ENCODE data around the gene TMEM74B. TPM values are rescaled to one million over a fixed set of nuclear protein-coding genes. Genes with fewer than 3 reads are reported as not detected.
"Not testable (repeated sequence)": the region's sequence is repeated elsewhere in the genome, so short reads cannot be mapped to it uniquely, and the experiment has no call there.

The TMEM74B gene
- total RNA-seq, 1 experiment from 2014 or later, result 8.4 TPM

- Mint-ChIP-seq H3K27me3 (ENCODE audit: low read depth) (peaks cover 83% of the 10 kb centered on the region), H3K36me3 (no peaks in the 10 kb centered on the region), H3K9me3 (peaks cover 24% of the 10 kb centered on the region), H3K4me1 (peaks cover 12% of the 10 kb centered on the region), H3K27ac (no peak overlapping the region), H3K4me3 (peak overlapping the region; percentile 8)
- no peak for ATAC-seq
- TF ChIP-seq ZNF281 (CRISPR knock-in tag; IDR thresholded peaks at IDR 0.05) (no peak), TCF7 (CRISPR knock-in tag; IDR thresholded peaks at IDR 0.05; ENCODE audit: low read depth) (no peak), GTF2I (CRISPR knock-in tag; conservative IDR thresholded peaks at IDR 0.05) (no peak), FOXJ3 (CRISPR knock-in tag; IDR thresholded peaks at IDR 0.05; ENCODE audit: borderline replicate concordance) (no peak), ESRRA (CRISPR knock-in tag; IDR thresholded peaks at IDR 0.05; ENCODE audit: borderline replicate concordance) (no peak), CTCF (IDR thresholded peaks at IDR 0.05) (no peak), ATF1 (CRISPR knock-in tag; IDR thresholded peaks at IDR 0.05) (no peak), FOXP4 (CRISPR knock-in tag; IDR thresholded peaks at IDR 0.05) (no peak), TEAD1 (CRISPR knock-in tag; IDR thresholded peaks at IDR 0.05) (no peak), CBFB (CRISPR knock-in tag; IDR thresholded peaks at IDR 0.05; ENCODE audit: low read depth) (no peak), SP1 (CRISPR knock-in tag; conservative IDR thresholded peaks at IDR 0.05) (no peak), RORB (CRISPR knock-in tag; IDR thresholded peaks at IDR 0.05) (no peak), ARID4B (CRISPR knock-in tag; IDR thresholded peaks at IDR 0.05; ENCODE audit: borderline replicate concordance) (no peak), GRHL2 (CRISPR knock-in tag; IDR thresholded peaks at IDR 0.05; ENCODE audit: insufficient replicate concordance, severe bottlenecking) (no peak), NFYB (CRISPR knock-in tag; conservative IDR thresholded peaks at IDR 0.05; ENCODE audit: low read depth) (no peak), ZSCAN18 (CRISPR knock-in tag; IDR thresholded peaks at IDR 0.05) (no peak), GABPB1 (CRISPR knock-in tag; IDR thresholded peaks at IDR 0.05) (no peak)
- ChIA-PET CTCF (no interaction called here), POLR2A (no interaction called here)
- DNase-seq (ENCODE audit: low spot score), result no peak
Measured at GRCh38 chr20:1224205-1224890, 39.6 kb upstream of the TMEM74B start.

- DNase-seq (ENCODE audit: low spot score); H3K27ac Mint-ChIP-seq; POLR2A ChIA-PET; CTCF ChIA-PET; H3K36me3 Mint-ChIP-seq; ATAC-seq; H3K4me3 Mint-ChIP-seq: not testable (repeated sequence)
- H3K9me3 Mint-ChIP-seq, result peaks cover 36% of the 10 kb centered on the region
- peaks cover 12% of the 10 kb centered on the region for H3K4me1 Mint-ChIP-seq
- H3K27me3 Mint-ChIP-seq (ENCODE audit: low read depth), result peaks cover 81% of the 10 kb centered on the region
Measured at GRCh38 chr20:1222750-1223149, 38.0 kb upstream of the TMEM74B start.

GRCh38 chr20:1216527-1217427, 32.0 kb upstream of the TMEM74B start:
- peak; percentile 32 for DNase-seq (ENCODE audit: low spot score)
- H3K4me3 Mint-ChIP-seq, H3K27ac Mint-ChIP-seq, ATAC-seq: not testable (repeated sequence)
- CTCF ChIA-PET, result interaction anchor here (0.7 to 1.3 kb wide), 2 partner anchors 9 to 12 kb away, joined by 3 read pairs; partner anchors contain the start of gene RAD21L1
- POLR2A ChIA-PET, result interaction anchor here (0.9 kb wide), 1 partner anchor 10 kb away, joined by 3 read pairs; no protein-coding TSS in a partner anchor
- Mint-ChIP-seq H3K4me1 (peaks cover 30% of the 10 kb centered on the region), H3K36me3 (peaks cover 14% of the 10 kb centered on the region), H3K27me3 (ENCODE audit: low read depth) (peaks cover 63% of the 10 kb centered on the region), H3K9me3 (peaks cover 38% of the 10 kb centered on the region)

All from WTC11 (cell line).